ENCODE data around the gene C9orf152. TPM values are rescaled to one million over a fixed set of nuclear protein-coding genes. Genes with fewer than 3 reads are reported as not detected.

The C9orf152 gene
- total and polyA plus RNA-seq, 10 of the 15 experiments (the other 5 are each of a cell fraction or from before 2014, with no cell fraction given) = 0.04 TPM; not detected in 9

GRCh38 chr9:110153431-110153830, 54.5 kb downstream of the C9orf152 start (continued):
- no peak for TF ChIP-seq ZBTB11 (CRISPR knock-in tag; IDR thresholded peaks at IDR 0.05)
- no peak for TF ChIP-seq SMAD1 (IDR thresholded peaks at IDR 0.05; ENCODE audit: low read depth, partially characterized antibody)
- no peak for TF ChIP-seq MEF2B (IDR thresholded peaks at IDR 0.05; ENCODE audit: partially characterized antibody, poor library complexity, severe bottlenecking)
- TF ChIP-seq CHD4 (IDR thresholded peaks at IDR 0.05) = no peak
- no peak for TF ChIP-seq ATF3 (IDR thresholded peaks at IDR 0.05; ENCODE audit: borderline replicate concordance, extremely low read depth, low read depth, low read length)
- no peak; the same call in 1 of the 2 replicates for TF ChIP-seq TCF7 (IDR thresholded peaks at IDR 0.05; ENCODE audit: borderline replicate concordance)
- TF ChIP-seq USF2 (IDR thresholded peaks at IDR 0.05; ENCODE audit: borderline replicate concordance, low read depth, low read length) = no peak
- no peak for TF ChIP-seq BCL11A (IDR thresholded peaks at IDR 0.05; ENCODE audit: low read depth, low read length)
- TF ChIP-seq BRCA1 (IDR thresholded peaks at IDR 0.05; ENCODE audit: low read depth, low read length) = no peak
- no peak for TF ChIP-seq PKNOX1 (IDR thresholded peaks at IDR 0.05)
- TF ChIP-seq BCLAF1 (IDR thresholded peaks at IDR 0.05) = no peak
- no peak for TF ChIP-seq NR2F1 (conservative IDR thresholded peaks at IDR 0.05)

Data from GM12878 (cell line).